NCI-H2196 (cell line): ENCODE data around the gene PXMP4.
"Not testable (repeated sequence)": the region's sequence is repeated elsewhere in the genome, so short reads cannot be mapped to it uniquely, and the experiment has no call there.

ENCODE experiments used
- DNase-seq: peaks from one replicate; lab custom pipeline; 2025; ENCODE audit not compliant: unreplicated experiment; lab: John Stamatoyannopoulos, UW

PXMP4 gene

GRCh38 chr20:33704197-33704924 lies 15.7 kb downstream of the PXMP4 start:
- no peak for DNase-seq

GRCh38 chr20:33703498-33704137 lies 16.5 kb downstream of the PXMP4 start:
- no peak for DNase-seq

GRCh38 chr20:33702861-33703260 lies 17.2 kb downstream of the PXMP4 start:
- peak; percentile 51 for DNase-seq

- no peak for DNase-seq
Measured at GRCh38 chr20:33701629-33702450, 18.3 kb downstream of the PXMP4 start.

- not testable (repeated sequence) for DNase-seq
Measured at GRCh38 chr20:33700696-33701441, 19.2 kb downstream of the PXMP4 start.

- not testable (repeated sequence) for DNase-seq
Measured at GRCh38 chr20:33698966-33699365, 21.1 kb downstream of the PXMP4 start.

GRCh38 chr20:33697129-33697528 lies 23.0 kb downstream of the PXMP4 start:
- no peak for DNase-seq

GRCh38 chr20:33696448-33696847 lies 23.7 kb downstream of the PXMP4 start:
- no peak for DNase-seq

- DNase-seq: no peak
Measured at GRCh38 chr20:33694639-33695012, 25.5 kb downstream of the PXMP4 start.

GRCh38 chr20:33693741-33694638 lies 26.1 kb downstream of the PXMP4 start:
- DNase-seq: no peak

GRCh38 chr20:33693289-33693688 lies 26.8 kb downstream of the PXMP4 start:
- DNase-seq: no peak

- DNase-seq: no peak
Measured at GRCh38 chr20:33689973-33690372, 30.1 kb downstream of the PXMP4 start.

- DNase-seq: no peak
Measured at GRCh38 chr20:33689493-33689892, 30.6 kb downstream of the PXMP4 start.

- no peak for DNase-seq
Measured at GRCh38 chr20:33688938-33689424, 31.1 kb downstream of the PXMP4 start.

- no peak for DNase-seq
Measured at GRCh38 chr20:33687993-33688937, 31.8 kb downstream of the PXMP4 start.

GRCh38 chr20:33687370-33687915 lies 32.7 kb downstream of the PXMP4 start:
- DNase-seq: no peak

- no peak for DNase-seq
Measured at GRCh38 chr20:33686984-33687366, 33.1 kb downstream of the PXMP4 start.

- DNase-seq: peak; percentile 97
Measured at GRCh38 chr20:33686100-33686983, 33.8 kb downstream of the PXMP4 start, which contains the start of gene E2F1. Gene E2F1 (minus strand): TSS chr20:33686385. CDS start chr20:33686264, 121 bp downstream.
